ENCODE results near the gene LRP1.

The LRP1 gene

GRCh38 chr12:57236201-57236924 is 108.1 kb downstream of the LRP1 start:
- TF ChIP-seq CTCF (IDR thresholded peaks at IDR 0.05; ENCODE audit: low read depth, low read length): no peak
- DNase-seq (ENCODE audit: low read depth, low spot score): no peak
- in situ Hi-C loops (cut with HindIII; ENCODE audit: low sequenced_read_pairs): no loop called here
- no peak overlapping the region for H3K4me3 ChIP-seq (ENCODE audit: low read depth, low read length)

- TF ChIP-seq CTCF (IDR thresholded peaks at IDR 0.05; ENCODE audit: low read depth, low read length): no peak
- H3K4me3 ChIP-seq (ENCODE audit: low read depth, low read length): no peak overlapping the region
- in situ Hi-C loops (cut with HindIII; ENCODE audit: low sequenced_read_pairs): no loop called here
- no peak for DNase-seq (ENCODE audit: low read depth, low spot score)
These were observed 108.8 kb downstream of the LRP1 start for GRCh38 chr12:57236925-57237595.

DNA sequence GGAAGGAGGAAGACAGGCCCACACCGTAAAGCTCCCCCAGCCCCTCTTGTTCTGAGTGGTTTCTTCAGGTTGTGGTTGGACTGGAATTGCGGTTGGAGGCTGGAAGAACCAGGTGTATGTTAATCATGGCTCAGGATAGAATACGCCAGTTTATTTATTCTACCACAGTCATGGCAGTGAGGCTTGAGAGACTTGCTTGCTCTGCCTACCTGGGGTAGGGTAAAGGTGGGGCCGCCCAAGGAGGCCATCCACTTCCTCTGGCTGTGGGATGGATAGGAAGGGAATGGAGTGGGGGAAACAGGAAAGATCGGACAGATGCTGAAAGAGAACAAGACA is 109.3 kb downstream of the LRP1 start:
- in situ Hi-C loops (cut with HindIII; ENCODE audit: low sequenced_read_pairs): no loop called here
- H3K4me3 ChIP-seq (ENCODE audit: low read depth, low read length): no peak overlapping the region
- no peak for TF ChIP-seq CTCF (IDR thresholded peaks at IDR 0.05; ENCODE audit: low read depth, low read length)
- DNase-seq (ENCODE audit: low read depth, low spot score): no peak

GRCh38 chr12:57237932-57238853 is 109.9 kb downstream of the LRP1 start:
- in situ Hi-C loops (cut with HindIII; ENCODE audit: low sequenced_read_pairs): no loop called here
- H3K4me3 ChIP-seq (ENCODE audit: low read depth, low read length): peak overlapping the region; percentile 31
- TF ChIP-seq CTCF (IDR thresholded peaks at IDR 0.05; ENCODE audit: low read depth, low read length): no peak
- no peak for DNase-seq (ENCODE audit: low read depth, low spot score)

DNA sequence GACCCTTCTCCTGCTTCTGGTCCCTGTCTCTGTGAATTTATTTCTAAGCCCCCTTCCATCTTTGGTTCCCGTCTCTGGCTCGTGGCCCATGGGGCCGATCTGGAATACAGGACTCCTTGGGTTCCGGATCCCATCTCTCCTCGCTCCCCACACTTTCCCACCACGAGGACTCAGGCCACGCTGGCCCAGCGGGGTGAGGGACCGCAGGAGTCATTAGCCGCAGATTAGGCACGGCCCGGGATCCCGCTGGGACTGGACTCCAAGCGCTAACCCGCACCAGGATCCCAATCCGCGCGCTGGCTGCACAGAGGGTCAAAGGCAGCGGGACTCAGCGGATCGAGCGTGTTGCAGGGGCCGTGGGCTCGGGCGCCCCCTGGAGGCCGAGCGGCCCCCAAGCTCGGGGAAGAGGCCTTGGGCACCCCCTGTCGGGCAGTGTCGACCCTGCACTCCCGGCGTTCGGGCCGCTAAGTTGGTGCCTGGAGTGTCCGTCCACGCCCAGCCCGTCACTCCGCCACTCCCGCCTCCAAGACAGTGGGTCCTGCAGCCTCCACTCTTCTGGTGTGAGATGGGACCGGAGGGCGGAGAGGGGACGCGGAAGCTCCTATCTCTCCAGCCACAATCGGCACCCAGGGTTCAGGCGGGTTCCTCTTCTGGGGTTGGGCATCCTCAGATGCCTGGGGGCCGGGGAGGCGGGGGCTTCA is 110.7 kb downstream of the LRP1 start:
- DNase-seq (ENCODE audit: low read depth, low spot score): peak; percentile 85
- peak overlapping the region; percentile 61 for H3K4me3 ChIP-seq (ENCODE audit: low read depth, low read length)
- peak; percentile 100 for TF ChIP-seq CTCF (IDR thresholded peaks at IDR 0.05; ENCODE audit: low read depth, low read length)
- in situ Hi-C loops (cut with HindIII; ENCODE audit: low sequenced_read_pairs): no loop called here

- no peak for TF ChIP-seq CTCF (IDR thresholded peaks at IDR 0.05; ENCODE audit: low read depth, low read length)
- in situ Hi-C loops (cut with HindIII; ENCODE audit: low sequenced_read_pairs): no loop called here
- peak overlapping the region; percentile 61 for H3K4me3 ChIP-seq (ENCODE audit: low read depth, low read length)
- DNase-seq (ENCODE audit: low read depth, low spot score): no peak
These were observed 111.3 kb downstream of the LRP1 start for GRCh38 chr12:57239587-57240065.
